Lung (tissue), 12 donors: Measurements from ENCODE around the gene SERPIND1. TPM values are rescaled to one million over a fixed set of nuclear protein-coding genes. Genes with fewer than 3 reads are reported as not detected.

Experiments
- ATAC-seq: fragments of 200-7000 bp; cut with Tn5 transposase; one replicate; pipeline ENCODE4 v1.9.1; 2020; ENCODE audit warnings: moderate number of reproducible peaks; ENCODE audit not compliant: insufficient read depth, low FRiP score
- DNase-seq, 3 donors: peaks; one replicate each; pipeline ENCODE4 v3.0.0-alpha.2; 2013 to 2017
- H3K27ac ChIP-seq, 2 donors: one replicate each; pipeline ENCODE4 v1.5.1; 2013; ENCODE audit warnings: mild to moderate bottlenecking in 2 of 2, moderate library complexity in 2 of 2, control low read depth in 1 of 2, inconsistent platforms in 1 of 2, low read depth in 1 of 2, low read length in 1 of 2
- H3K27me3 ChIP-seq, 3 donors: one replicate each; pipeline ENCODE4 v1.5.1; 2013; ENCODE audit warnings: low read length in 2 of 3; ENCODE audit not compliant: control insufficient read depth in 3 of 3, insufficient read depth in 3 of 3
- H3K36me3 ChIP-seq, 4 donors: one replicate each; pipeline ENCODE4 v1.5.1; 2013; ENCODE audit warnings: low read length in 4 of 4, mild to moderate bottlenecking in 1 of 4, moderate library complexity in 1 of 4; ENCODE audit not compliant: control insufficient read depth in 4 of 4, insufficient read depth in 4 of 4
- H3K4me1 ChIP-seq, 5 donors: one replicate each; pipeline ENCODE4 v1.5.1; 2013; ENCODE audit warnings: low read length in 5 of 5, mild to moderate bottlenecking in 2 of 5, moderate library complexity in 1 of 5; ENCODE audit not compliant: control insufficient read depth in 5 of 5, insufficient read depth in 5 of 5
- H3K4me3 ChIP-seq: one replicate; pipeline ENCODE4 v1.5.1; 2013; ENCODE audit warnings: mild to moderate bottlenecking, control low read depth, moderate library complexity
- H3K9ac ChIP-seq, 2 donors: one replicate each; pipeline ENCODE4 v1.5.1; 2013; ENCODE audit warnings: low read length in 2 of 2, control low read depth in 1 of 2; ENCODE audit not compliant: insufficient read depth in 1 of 2
- H3K9me3 ChIP-seq, 4 donors: one replicate each; pipeline ENCODE4 v1.5.1; 2013; ENCODE audit warnings: low read length in 3 of 4, mild to moderate bottlenecking in 1 of 4, moderate library complexity in 1 of 4; ENCODE audit not compliant: control insufficient read depth in 4 of 4, insufficient read depth in 3 of 4
- CTCF ChIP-seq: IDR thresholded peaks from 2 replicates; pipeline ENCODE4 v1.5.1; 2012; ENCODE audit warnings: mild to moderate bottlenecking; ENCODE audit errors: control extremely low read depth, extremely low read depth
- WGBS, 2 donors: extraction: QIAGEN DNeasy Blood & Tissue Kit; methylation state at CpG; one replicate each; pipeline ENCODE4 v1.1.7; 2013; 5-methylcytosine and 5-hydroxymethylcytosine counted together
- polyA plus RNA-seq, 2 donors: library from polyadenylated mRNA; stranded (reverse); fragments of 200-250 nt; gene quantifications; one replicate each; pipeline ENCODE4 v1.2.1, GENCODE V29; 2013
- total RNA-seq, 2 donors: library from RNA; depleted of rRNA in 1 of 2; stranded (reverse); fragments of >200 nt in 1 of 2; gene quantifications; one replicate each; pipeline ENCODE4 v1.2.1, GENCODE V29; 2014 to 2021
- donor health status: control.
- donor health status: control.
- donor health status: Bipolar disorder and iron deficiency.
- donor health status: healthy.
- donor health status: DM: yes; HTN: yes; CAD: no.

SERPIND1 gene
- total and polyA plus RNA-seq, 4 donors: 0.02 to 2.0 (median 0.75) TPM

- no peak for TF ChIP-seq CTCF
- Histone ChIP-seq H3K4me1 (peaks cover 0 to 2% (median 0%) of the 10 kb centered on the region in 5 donors), H3K36me3 (peaks cover 0 to 22% (median 0%) of the 10 kb centered on the region in 4 donors), H3K9ac (no peak overlapping the region), H3K27ac (peak overlapping the region in 1 of 2 donors; percentile 27), H3K4me3 (no peak overlapping the region), H3K27me3 (no peaks in the 10 kb centered on the region), H3K9me3 (no peaks in the 10 kb centered on the region)
- DNase-seq (no peak), ATAC-seq (no peak)
- WGBS, 2 donors: 77 to 90% methylated on average over 4 of the region's 4 CpGs
Measured at GRCh38 chr22:20782596-20783299, 8.8 kb downstream of the SERPIND1 start.

GRCh38 chr22:20783300-20783673 is 9.4 kb downstream of the SERPIND1 start:
- 97 to 98% methylated on average over 3 of the region's 3 CpGs for WGBS, 2 donors
- Histone ChIP-seq H3K4me1 (peaks cover 0 to 2% (median 0%) of the 10 kb centered on the region in 5 donors), H3K27me3 (no peaks in the 10 kb centered on the region), H3K27ac (peak overlapping the region in 1 of 2 donors; percentile 27), H3K36me3 (peaks cover 0 to 27% (median 0%) of the 10 kb centered on the region in 4 donors), H3K9me3 (no peaks in the 10 kb centered on the region), H3K9ac (no peak overlapping the region), H3K4me3 (no peak overlapping the region)
- ATAC-seq: no peak
- DNase-seq: no peak
- no peak for TF ChIP-seq CTCF

GRCh38 chr22:20783844-20784723 is 10.2 kb downstream of the SERPIND1 start:
- TF ChIP-seq CTCF: peak; percentile 39
- Histone ChIP-seq H3K4me3 (no peak overlapping the region), H3K36me3 (peaks cover 0 to 29% (median 0%) of the 10 kb centered on the region in 4 donors), H3K9me3 (no peaks in the 10 kb centered on the region), H3K9ac (no peak overlapping the region), H3K27me3 (no peaks in the 10 kb centered on the region), H3K27ac (peak overlapping the region in 1 of 2 donors; percentile 42), H3K4me1 (peaks cover 0 to 2% (median 0%) of the 10 kb centered on the region in 5 donors)
- ATAC-seq (peak; percentile 50), DNase-seq (peak; percentile 21 to 70 (median 44))
- WGBS, 2 donors: 61 to 74% methylated on average over 14 of the region's 14 CpGs
